Measurements from ENCODE around the gene DENND4C.
"Not testable (repeated sequence)": the region's sequence is repeated elsewhere in the genome, so short reads cannot be mapped to it uniquely, and the experiment has no call there.

DENND4C gene

DNA sequence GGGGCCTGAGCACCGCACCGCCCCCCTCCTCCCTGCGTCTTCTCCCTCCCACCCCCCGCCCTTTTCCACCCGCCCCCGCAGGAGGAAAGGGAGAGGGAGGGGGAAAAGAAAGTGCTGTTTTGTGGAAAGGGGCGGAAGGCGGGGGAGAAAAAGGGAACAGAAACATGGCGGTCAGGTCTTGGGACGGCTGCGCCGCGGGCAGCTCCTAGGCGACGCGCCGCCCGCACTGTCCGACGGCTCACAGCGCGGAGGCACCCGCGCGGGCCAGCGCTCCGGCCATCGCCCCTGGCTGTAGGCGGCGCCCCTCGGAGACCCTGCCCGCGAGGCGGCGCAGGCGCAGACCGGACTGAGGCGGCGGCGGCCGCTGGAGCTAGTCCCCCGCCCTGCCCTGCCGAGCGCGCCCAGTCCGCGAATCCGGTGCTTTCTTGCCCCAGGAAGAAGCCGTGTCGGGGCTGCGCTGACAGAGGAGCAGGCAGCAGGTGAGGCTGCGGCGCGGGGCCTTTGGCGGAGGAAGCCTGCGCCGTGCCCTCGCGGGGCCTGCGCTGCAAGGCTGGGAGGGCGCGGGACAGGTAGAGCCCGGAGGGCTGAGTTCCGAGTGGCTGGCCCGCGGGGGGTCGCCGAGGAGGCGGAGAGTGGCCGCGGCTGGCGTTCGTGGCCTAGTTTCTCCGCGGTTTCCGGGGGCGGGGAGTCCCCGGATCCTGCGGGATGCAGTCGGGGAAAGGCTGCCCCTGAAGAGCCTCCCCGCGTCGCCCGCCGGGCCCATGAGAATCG lies at the start of gene DENND4C:
Gene DENND4C, plus strand, starts transcription at position 339 of the 771 bp plus-strand sequence. CDS start 45,482 bp downstream, outside the sequence.
- peak; percentile 78 for DNase-seq (ENCODE audit: low spot score)
- H3K27me3 Mint-ChIP-seq (ENCODE audit: low read depth): no peaks in the 10 kb centered on the region
- H3K36me3 Mint-ChIP-seq (ENCODE audit: low read depth): no peaks in the 10 kb centered on the region
- peak within 1 kb of the TSS; percentile 87 for H3K27ac Mint-ChIP-seq
- H3K9me3 Mint-ChIP-seq: no peaks in the 10 kb centered on the region
- peak within 1 kb of the TSS; percentile 79 for H3K4me3 Mint-ChIP-seq
- H3K4me1 Mint-ChIP-seq (ENCODE audit: low read depth): peaks cover 4% of the 10 kb centered on the region

DNA sequence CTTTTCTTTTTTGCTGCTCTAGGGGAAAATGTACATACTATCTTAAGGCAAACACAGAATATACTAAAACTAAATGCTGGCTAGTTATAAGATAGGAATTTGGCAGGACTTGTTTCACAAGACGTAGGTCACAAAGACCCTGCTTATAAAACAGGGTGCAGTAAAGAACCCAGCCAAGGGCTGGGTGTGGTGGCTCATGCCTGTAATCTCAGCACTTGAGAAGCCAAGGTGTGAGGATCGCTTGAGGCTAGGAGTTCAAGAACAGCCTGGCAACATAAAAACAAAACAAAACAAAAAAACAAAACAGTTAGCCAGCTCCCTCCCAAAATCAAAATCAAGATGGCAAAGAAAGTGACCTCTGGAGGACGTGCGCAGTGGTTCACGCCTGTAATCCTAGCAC lies 49.5 kb upstream of the DENND4C start:
- Mint-ChIP-seq H3K4me1 (ENCODE audit: low read depth) (peaks cover 20% of the 10 kb centered on the region), H3K36me3 (ENCODE audit: low read depth) (no peaks in the 10 kb centered on the region), H3K27me3 (ENCODE audit: low read depth) (no peaks in the 10 kb centered on the region), H3K4me3 (no peak overlapping the region), H3K9me3 (no peaks in the 10 kb centered on the region), H3K27ac (no peak overlapping the region)
- DNase-seq (ENCODE audit: low spot score): no peak

DNA sequence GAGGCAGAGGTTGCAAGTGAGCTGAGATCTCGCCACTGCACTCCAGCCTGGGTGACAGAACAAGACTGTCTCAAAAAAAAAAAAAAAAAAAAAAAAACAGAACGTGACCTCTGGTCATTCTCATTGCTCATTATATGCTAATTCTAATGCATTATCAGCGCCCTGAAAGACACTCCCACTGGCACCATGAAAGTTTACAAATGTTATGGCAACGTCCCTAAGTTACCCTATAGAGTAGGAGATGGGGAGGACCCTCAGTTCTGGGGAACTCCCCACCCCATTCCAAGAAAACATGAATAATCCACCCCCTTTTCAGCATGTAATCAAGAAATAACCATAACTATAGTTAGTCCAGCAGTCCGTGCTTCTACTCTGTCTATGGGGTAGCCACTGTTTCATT lies 48.9 kb upstream of the DENND4C start:
- H3K4me1 Mint-ChIP-seq (ENCODE audit: low read depth): peaks cover 20% of the 10 kb centered on the region
- no peaks in the 10 kb centered on the region for H3K9me3 Mint-ChIP-seq
- no peak overlapping the region for H3K27ac Mint-ChIP-seq
- no peaks in the 10 kb centered on the region for H3K36me3 Mint-ChIP-seq (ENCODE audit: low read depth)
- H3K4me3 Mint-ChIP-seq: no peak overlapping the region
- no peak for DNase-seq (ENCODE audit: low spot score)
- H3K27me3 Mint-ChIP-seq (ENCODE audit: low read depth): no peaks in the 10 kb centered on the region

DNA sequence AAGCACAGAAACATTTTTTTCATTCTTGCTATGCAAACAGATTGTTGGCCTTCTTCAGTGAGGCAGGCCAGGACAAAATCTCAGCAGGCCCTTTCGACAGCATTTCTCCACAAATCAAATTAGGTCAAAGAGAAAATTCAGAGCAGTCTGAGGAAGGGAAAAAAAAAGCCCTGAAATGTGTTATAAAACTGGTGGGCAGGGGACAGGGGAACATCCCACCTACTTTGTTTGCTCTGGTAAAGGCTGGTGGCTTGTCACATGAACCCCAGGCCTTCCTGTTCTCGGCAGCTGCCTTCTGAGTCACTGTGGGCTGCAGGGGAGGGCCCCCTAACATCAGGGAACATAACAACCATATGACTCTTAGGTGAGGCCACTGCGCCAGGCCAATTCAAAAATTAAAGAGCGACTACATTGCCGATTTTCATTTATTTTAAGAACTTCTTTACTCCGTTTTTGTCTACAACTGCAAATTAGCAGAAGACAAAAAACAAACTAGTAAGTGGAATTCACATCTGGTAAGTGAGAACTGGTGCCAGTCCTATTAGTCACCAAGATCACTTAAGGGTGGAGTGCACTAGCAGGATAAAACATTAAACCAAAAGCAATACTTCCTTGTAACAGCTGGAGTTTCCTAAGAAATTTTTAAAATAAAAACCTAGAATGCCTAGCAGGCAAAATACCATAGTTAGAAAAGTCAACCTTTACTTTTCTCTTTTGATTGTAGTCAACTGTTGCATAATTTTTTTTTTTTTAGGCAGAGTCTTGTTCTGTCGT lies 46.2 kb upstream of the DENND4C start:
- H3K36me3 Mint-ChIP-seq (ENCODE audit: low read depth): no peaks in the 10 kb centered on the region
- DNase-seq (ENCODE audit: low spot score): peak; percentile 86
- H3K4me3 Mint-ChIP-seq: peak overlapping the region; percentile 56
- H3K9me3 Mint-ChIP-seq: no peaks in the 10 kb centered on the region
- peaks cover 20% of the 10 kb centered on the region for H3K4me1 Mint-ChIP-seq (ENCODE audit: low read depth)
- no peaks in the 10 kb centered on the region for H3K27me3 Mint-ChIP-seq (ENCODE audit: low read depth)
- peak overlapping the region; percentile 91 for H3K27ac Mint-ChIP-seq

DNA sequence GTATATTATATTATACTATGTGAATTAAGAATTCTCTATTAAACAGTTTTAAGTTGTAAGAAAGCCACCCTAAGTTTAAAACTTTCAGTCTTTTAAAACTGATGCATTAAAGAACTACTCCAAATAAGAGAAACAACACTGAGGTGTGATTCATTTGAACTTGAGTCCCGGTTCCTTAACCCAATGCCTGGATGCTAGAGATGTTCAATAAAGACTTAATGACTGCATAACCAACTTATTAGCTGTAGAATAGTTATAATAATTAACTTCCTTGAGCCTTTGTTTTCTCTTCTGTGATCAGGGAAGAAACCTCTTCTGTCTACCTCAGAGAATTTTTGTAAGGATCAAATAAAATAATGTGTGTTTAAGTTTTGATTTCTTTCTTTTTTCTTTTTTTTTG lies 45.3 kb upstream of the DENND4C start:
- Mint-ChIP-seq H3K36me3 (ENCODE audit: low read depth) (no peaks in the 10 kb centered on the region), H3K4me1 (ENCODE audit: low read depth) (peaks cover 20% of the 10 kb centered on the region), H3K4me3 (no peak overlapping the region), H3K9me3 (no peaks in the 10 kb centered on the region), H3K27me3 (ENCODE audit: low read depth) (no peaks in the 10 kb centered on the region), H3K27ac (no peak overlapping the region)
- DNase-seq (ENCODE audit: low spot score): no peak

DNA sequence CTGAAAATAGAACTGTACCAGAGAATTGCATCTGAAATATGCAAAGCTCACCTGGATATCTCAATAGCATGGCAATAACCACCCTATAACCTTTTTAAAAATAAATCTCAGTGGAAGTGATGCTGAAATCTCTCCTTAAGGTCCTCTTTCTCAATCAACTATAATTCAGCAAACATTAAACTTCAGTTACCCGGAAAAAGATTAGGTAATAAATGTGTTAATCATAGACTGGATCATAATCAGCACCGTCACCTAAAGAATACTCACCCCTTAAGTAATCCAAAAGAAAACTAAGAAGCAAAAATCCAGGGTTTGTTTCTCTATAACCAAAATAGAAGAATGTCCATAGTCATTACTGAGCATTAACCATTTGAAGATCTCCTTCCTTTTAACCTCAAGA lies 44.3 kb upstream of the DENND4C start:
- Mint-ChIP-seq H3K4me3 (no peak overlapping the region), H3K27me3 (ENCODE audit: low read depth) (no peaks in the 10 kb centered on the region), H3K27ac (no peak overlapping the region), H3K4me1 (ENCODE audit: low read depth) (peaks cover 20% of the 10 kb centered on the region), H3K9me3 (no peaks in the 10 kb centered on the region), H3K36me3 (ENCODE audit: low read depth) (no peaks in the 10 kb centered on the region)
- DNase-seq (ENCODE audit: low spot score): no peak

DNA sequence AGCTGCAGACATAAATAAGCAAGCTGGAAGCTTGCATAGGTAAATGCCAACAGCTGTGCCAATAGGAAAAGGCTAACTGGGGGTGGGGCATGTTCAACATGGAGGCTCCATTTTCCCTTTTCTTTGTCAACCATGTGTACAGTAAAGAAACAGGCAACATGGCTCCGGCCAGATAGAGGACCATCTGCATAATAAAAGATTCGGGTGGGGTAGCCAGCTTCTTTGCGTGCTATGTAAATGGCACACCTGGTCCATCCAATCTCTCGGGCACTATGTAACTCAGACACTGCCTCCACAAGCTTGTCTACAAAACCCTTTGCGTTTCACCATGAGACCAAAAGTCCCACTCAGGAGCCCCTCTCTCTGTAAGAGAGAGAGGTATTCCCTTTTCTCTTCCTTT lies 41.7 kb upstream of the DENND4C start:
- H3K4me1 Mint-ChIP-seq (ENCODE audit: low read depth): peaks cover 18% of the 10 kb centered on the region
- no peaks in the 10 kb centered on the region for H3K27me3 Mint-ChIP-seq (ENCODE audit: low read depth)
- H3K4me3 Mint-ChIP-seq: no peak overlapping the region
- no peak for DNase-seq (ENCODE audit: low spot score)
- H3K27ac Mint-ChIP-seq: no peak overlapping the region
- no peaks in the 10 kb centered on the region for H3K36me3 Mint-ChIP-seq (ENCODE audit: low read depth)
- H3K9me3 Mint-ChIP-seq: no peaks in the 10 kb centered on the region

DNA sequence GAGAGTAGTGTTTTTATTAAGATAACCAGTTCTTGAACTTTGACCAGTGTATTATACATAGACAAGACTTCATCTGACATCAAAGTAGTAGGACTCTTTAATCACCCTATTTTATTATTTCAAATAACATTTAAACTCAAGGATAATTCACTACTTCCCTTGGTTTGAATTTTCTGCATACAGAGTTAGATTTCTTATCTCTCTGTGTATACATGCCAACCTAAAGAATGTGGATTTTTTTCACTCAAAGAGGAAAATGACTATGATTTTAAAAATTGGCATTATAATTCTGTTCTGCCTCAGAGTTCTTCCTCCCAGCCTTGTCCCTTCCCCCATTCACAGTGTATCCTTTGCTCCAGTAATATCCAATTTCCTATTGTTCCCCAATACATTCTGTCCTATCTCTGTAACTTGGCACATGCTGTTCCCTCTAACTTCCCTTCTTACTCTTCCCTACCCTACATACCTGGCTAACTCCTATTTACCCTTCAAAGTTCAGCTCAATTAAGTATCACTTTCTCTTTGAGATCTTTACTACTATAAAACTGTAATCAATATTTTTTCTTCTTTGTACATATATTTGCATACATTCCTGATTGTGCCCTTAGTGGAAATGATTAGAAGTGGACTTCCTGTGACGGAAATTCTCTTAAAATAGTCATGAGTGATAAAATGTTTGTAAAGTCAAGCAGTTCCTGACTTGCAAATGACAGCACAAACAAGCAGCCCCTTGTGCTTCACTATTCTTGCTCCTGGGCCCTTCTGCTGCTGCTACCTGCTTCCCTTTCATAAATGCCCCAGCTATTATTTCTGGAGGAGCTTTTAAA lies 38.1 kb upstream of the DENND4C start:
- no peak for DNase-seq (ENCODE audit: low spot score)
- H3K36me3 Mint-ChIP-seq (ENCODE audit: low read depth): no peaks in the 10 kb centered on the region
- no peaks in the 10 kb centered on the region for H3K9me3 Mint-ChIP-seq
- peaks cover 8% of the 10 kb centered on the region for H3K4me1 Mint-ChIP-seq (ENCODE audit: low read depth)
- H3K27me3 Mint-ChIP-seq (ENCODE audit: low read depth): no peaks in the 10 kb centered on the region
- H3K4me3 Mint-ChIP-seq: no peak overlapping the region
- no peak overlapping the region for H3K27ac Mint-ChIP-seq

DNA sequence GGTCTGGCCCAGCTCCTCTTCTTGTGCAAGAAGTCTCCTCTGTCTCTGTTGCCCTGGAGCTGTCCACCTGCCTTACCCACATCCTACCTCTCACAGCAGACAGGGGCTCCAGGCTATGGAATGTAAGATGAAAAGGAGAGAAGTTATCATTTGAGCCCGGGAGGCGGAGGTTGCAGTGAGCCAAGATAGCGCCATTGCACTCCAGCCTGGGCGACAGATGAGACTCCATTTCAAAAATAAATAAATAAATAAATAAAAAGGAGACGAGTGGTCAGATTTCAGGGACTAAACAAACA lies 37.5 kb upstream of the DENND4C start:
- H3K4me3 Mint-ChIP-seq: no peak overlapping the region
- no peaks in the 10 kb centered on the region for H3K9me3 Mint-ChIP-seq
- H3K4me1 Mint-ChIP-seq (ENCODE audit: low read depth): peaks cover 8% of the 10 kb centered on the region
- no peak overlapping the region for H3K27ac Mint-ChIP-seq
- no peak for DNase-seq (ENCODE audit: low spot score)
- no peaks in the 10 kb centered on the region for H3K27me3 Mint-ChIP-seq (ENCODE audit: low read depth)
- H3K36me3 Mint-ChIP-seq (ENCODE audit: low read depth): no peaks in the 10 kb centered on the region

DNA sequence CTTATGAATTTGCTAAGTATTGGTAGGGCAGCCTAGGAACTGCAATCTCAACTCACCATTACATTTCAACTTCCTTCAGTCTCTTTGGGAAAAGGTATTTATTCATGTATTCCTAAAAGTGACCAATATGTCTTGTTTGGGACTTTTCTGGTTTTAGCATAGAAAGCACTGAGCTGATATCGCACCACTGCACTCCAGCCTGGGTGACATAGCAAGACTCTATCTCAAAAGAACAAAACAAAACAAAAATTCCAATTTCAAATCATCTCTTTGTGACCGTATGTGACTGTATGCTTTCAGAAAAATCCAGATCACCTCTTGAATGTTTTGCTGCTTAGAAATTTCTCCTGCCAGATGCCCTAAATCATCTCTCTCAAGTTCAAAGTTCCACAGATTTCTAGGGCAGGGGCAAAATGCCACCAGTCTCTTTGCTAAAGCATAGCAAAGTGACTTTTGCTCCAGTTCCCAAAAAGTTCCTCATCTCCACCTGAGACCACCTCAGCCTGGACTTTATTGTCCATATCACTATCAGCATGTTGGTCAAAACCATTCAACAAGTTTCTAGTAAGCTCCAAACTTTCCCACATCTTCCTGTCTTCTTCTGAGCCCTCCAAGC lies 37.0 kb upstream of the DENND4C start:
- H3K36me3 Mint-ChIP-seq (ENCODE audit: low read depth); H3K27ac Mint-ChIP-seq; H3K4me3 Mint-ChIP-seq; H3K27me3 Mint-ChIP-seq (ENCODE audit: low read depth); H3K9me3 Mint-ChIP-seq; DNase-seq (ENCODE audit: low spot score): not testable (repeated sequence)
- peaks cover 11% of the 10 kb centered on the region for H3K4me1 Mint-ChIP-seq (ENCODE audit: low read depth)

DNA sequence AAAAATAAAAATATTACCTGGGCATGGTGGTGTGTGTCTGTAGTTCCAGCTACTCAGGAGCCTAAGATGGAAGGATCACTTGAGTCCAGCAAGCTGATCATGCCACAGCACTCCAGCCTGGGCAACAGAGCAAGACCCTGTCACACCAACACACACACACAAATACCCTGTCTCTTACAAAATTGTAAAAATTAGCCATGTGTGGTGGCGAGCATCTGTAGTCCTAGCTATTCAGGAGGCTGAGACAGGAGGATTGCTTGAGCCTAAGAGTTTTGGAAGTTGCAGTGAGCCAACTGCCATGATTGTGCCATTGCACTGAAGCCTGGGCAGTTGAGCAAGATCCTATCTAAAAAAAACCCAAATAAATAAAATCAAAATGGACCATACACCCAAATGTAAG lies 32.1 kb upstream of the DENND4C start:
- no peak for DNase-seq (ENCODE audit: low spot score)
- no peaks in the 10 kb centered on the region for H3K9me3 Mint-ChIP-seq
- H3K27me3 Mint-ChIP-seq (ENCODE audit: low read depth): no peaks in the 10 kb centered on the region
- no peak overlapping the region for H3K4me3 Mint-ChIP-seq
- H3K27ac Mint-ChIP-seq: no peak overlapping the region
- peaks cover 13% of the 10 kb centered on the region for H3K4me1 Mint-ChIP-seq (ENCODE audit: low read depth)
- no peaks in the 10 kb centered on the region for H3K36me3 Mint-ChIP-seq (ENCODE audit: low read depth)

DNA sequence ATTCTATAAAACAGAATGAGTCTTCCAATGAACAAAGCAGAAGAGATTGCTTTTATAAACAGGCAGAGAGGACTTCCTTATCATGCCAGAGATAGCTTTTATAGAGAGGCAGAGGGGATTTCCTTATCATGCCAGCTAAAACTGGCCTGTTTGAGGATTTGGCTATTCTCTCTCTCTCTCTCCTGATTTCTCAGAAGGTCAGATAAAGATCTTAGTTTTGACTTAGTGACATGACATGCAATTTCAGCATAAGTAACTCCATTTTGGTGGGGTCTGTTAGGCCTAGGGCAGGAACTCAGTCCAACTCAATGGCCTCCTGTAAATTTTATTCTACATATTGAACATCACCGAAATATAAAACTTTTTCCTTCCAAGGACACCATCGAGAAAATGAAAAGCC lies 31.5 kb upstream of the DENND4C start:
- H3K9me3 Mint-ChIP-seq: no peaks in the 10 kb centered on the region
- H3K4me3 Mint-ChIP-seq: no peak overlapping the region
- no peaks in the 10 kb centered on the region for H3K36me3 Mint-ChIP-seq (ENCODE audit: low read depth)
- no peak for DNase-seq (ENCODE audit: low spot score)
- H3K27ac Mint-ChIP-seq: no peak overlapping the region
- no peaks in the 10 kb centered on the region for H3K27me3 Mint-ChIP-seq (ENCODE audit: low read depth)
- H3K4me1 Mint-ChIP-seq (ENCODE audit: low read depth): peaks cover 13% of the 10 kb centered on the region

DNA sequence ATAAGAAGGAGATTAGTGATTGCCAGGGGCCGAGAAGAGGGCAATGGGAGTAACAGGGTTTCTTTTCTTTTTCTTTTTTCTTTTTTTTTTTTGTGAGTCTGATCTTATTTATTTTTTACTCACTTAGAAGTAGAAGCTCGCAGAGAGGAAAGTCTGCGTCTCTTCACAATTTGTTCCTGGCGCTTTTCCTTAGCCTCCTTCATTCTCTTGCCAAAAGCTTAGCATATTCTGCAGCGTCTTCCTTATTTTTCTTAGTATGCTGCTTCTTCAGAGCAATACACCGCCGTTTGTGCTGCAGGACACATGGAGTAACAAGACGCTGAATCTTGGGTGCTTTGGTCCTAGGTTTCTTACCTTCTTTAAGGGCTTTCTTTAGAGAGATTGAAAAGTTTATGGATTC lies 30.3 kb upstream of the DENND4C start:
- H3K36me3 Mint-ChIP-seq (ENCODE audit: low read depth): no peaks in the 10 kb centered on the region
- no peaks in the 10 kb centered on the region for H3K9me3 Mint-ChIP-seq
- H3K4me1 Mint-ChIP-seq (ENCODE audit: low read depth): peaks cover 13% of the 10 kb centered on the region
- no peak overlapping the region for H3K27ac Mint-ChIP-seq
- no peaks in the 10 kb centered on the region for H3K27me3 Mint-ChIP-seq (ENCODE audit: low read depth)
- H3K4me3 Mint-ChIP-seq: no peak overlapping the region
- DNase-seq (ENCODE audit: low spot score): no peak
